Measurements from ENCODE around the gene FES.

The FES gene

DNA sequence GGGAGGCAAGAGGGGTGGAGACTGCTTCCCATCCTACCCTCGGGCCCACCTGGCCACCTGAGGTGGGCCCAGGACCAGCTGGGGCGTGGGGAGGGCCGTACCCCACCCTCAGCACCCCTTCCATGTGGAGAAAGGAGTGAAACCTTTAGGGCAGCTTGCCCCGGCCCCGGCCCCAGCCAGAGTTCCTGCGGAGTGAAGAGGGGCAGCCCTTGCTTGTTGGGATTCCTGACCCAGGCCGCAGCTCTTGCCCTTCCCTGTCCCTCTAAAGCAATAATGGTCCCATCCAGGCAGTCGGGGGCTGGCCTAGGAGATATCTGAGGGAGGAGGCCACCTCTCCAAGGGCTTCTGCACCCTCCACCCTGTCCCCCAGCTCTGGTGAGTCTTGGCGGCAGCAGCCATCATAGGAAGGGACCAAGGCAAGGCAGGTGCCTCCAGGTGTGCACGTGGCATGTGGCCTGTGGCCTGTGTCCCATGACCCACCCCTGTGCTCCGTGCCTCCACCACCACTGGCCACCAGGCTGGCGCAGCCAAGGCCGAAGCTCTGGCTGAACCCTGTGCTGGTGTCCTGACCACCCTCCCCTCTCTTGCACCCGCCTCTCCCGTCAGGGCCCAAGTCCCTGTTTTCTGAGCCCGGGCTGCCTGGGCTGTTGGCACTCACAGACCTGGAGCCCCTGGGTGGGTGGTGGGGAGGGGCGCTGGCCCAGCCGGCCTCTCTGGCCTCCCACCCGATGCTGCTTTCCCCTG, 2.2 kb upstream of the FES start:
- ATAC-seq (ENCODE audit: insufficient read depth, low read depth) (no peak), DNase-seq (no peak)
- H3K79me2 ChIP-seq (ENCODE audit: insufficient read depth, low read length): no peaks in the 10 kb centered on the region
- peaks cover 6% of the 10 kb centered on the region; the same call in 1 of the 2 replicates for H4K20me1 ChIP-seq (ENCODE audit: insufficient read depth, low read length)
- H3K9me3 ChIP-seq (ENCODE audit: insufficient read depth, low read length, severe bottlenecking): no peaks in the 10 kb centered on the region
- H3K36me3 ChIP-seq (ENCODE audit: insufficient read depth, low read length): peaks cover 45% of the 10 kb centered on the region
- H3K4me3 ChIP-seq (ENCODE audit: low read depth in 1 of 2, low read length in 2 of 2): no peak overlapping the region
- no peak overlapping the region for H3K4me2 ChIP-seq (ENCODE audit: insufficient read depth, low read length)
- TF ChIP-seq, protein P1, sequence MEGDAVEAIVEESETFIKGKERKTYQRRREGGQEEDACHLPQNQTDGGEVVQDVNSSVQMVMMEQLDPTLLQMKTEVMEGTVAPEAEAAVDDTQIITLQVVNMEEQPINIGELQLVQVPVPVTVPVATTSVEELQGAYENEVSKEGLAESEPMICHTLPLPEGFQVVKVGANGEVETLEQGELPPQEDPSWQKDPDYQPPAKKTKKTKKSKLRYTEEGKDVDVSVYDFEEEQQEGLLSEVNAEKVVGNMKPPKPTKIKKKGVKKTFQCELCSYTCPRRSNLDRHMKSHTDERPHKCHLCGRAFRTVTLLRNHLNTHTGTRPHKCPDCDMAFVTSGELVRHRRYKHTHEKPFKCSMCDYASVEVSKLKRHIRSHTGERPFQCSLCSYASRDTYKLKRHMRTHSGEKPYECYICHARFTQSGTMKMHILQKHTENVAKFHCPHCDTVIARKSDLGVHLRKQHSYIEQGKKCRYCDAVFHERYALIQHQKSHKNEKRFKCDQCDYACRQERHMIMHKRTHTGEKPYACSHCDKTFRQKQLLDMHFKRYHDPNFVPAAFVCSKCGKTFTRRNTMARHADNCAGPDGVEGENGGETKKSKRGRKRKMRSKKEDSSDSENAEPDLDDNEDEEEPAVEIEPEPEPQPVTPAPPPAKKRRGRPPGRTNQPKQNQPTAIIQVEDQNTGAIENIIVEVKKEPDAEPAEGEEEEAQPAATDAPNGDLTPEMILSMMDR (IDR thresholded peaks at IDR 0.05; ENCODE audit: borderline replicate concordance, extremely low read depth, low read length, poor library complexity, severe bottlenecking): no peak
- no peak for TF ChIP-seq EZH2 (IDR thresholded peaks at IDR 0.05; ENCODE audit: borderline replicate concordance, low read depth, low read length, severe bottlenecking)
- H3K9ac ChIP-seq (ENCODE audit: low read depth, low read length): no peak overlapping the region
- no peaks in the 10 kb centered on the region for H3K27me3 ChIP-seq (ENCODE audit: insufficient read depth, low read length, poor library complexity)
- no peak overlapping the region for H2AFZ ChIP-seq (ENCODE audit: low read depth, low read length)
- no peak overlapping the region for H3K27ac ChIP-seq (ENCODE audit: low read length)
- H3K4me1 ChIP-seq (ENCODE audit: insufficient read depth, low read length): no peaks in the 10 kb centered on the region

DNA sequence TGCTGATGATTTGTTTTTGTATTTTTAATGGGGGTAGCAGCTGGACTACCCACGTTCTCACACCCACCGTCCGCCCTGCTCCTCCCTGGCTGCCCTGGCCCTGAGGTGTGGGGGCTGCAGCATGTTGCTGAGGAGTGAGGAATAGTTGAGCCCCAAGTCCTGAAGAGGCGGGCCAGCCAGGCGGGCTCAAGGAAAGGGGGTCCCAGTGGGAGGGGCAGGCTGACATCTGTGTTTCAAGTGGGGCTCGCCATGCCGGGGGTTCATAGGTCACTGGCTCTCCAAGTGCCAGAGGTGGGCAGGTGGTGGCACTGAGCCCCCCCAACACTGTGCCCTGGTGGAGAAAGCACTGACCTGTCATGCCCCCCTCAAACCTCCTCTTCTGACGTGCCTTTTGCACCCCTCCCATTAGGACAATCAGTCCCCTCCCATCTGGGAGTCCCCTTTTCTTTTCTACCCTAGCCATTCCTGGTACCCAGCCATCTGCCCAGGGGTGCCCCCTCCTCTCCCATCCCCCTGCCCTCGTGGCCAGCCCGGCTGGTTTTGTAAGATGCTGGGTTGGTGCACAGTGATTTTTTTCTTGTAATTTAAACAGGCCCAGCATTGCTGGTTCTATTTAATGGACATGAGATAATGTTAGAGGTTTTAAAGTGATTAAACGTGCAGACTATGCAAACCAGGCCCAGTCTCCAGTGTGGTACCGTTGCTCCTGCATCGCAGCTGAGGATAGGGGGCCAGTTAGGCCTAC, 1.4 kb upstream of the FES start:
- Histone ChIP-seq H3K4me1 (ENCODE audit: insufficient read depth, low read length) (no peaks in the 10 kb centered on the region), H3K4me2 (ENCODE audit: insufficient read depth, low read length) (no peak overlapping the region), H3K79me2 (ENCODE audit: insufficient read depth, low read length) (no peaks in the 10 kb centered on the region), H4K20me1 (ENCODE audit: insufficient read depth, low read length) (peaks cover 6% of the 10 kb centered on the region; the same call in 1 of the 2 replicates), H3K9ac (ENCODE audit: low read depth, low read length) (no peak overlapping the region), H3K9me3 (ENCODE audit: insufficient read depth, low read length, severe bottlenecking) (no peaks in the 10 kb centered on the region), H2AFZ (ENCODE audit: low read depth, low read length) (no peak overlapping the region), H3K4me3 (ENCODE audit: low read depth in 1 of 2, low read length in 2 of 2) (no peak overlapping the region), H3K27me3 (ENCODE audit: insufficient read depth, low read length, poor library complexity) (no peaks in the 10 kb centered on the region), H3K27ac (ENCODE audit: low read length) (no peak overlapping the region), H3K36me3 (ENCODE audit: insufficient read depth, low read length) (peaks cover 38% of the 10 kb centered on the region)
- TF ChIP-seq, protein P1 (IDR thresholded peaks at IDR 0.05; ENCODE audit: borderline replicate concordance, extremely low read depth, low read length, poor library complexity, severe bottlenecking): no peak
- DNase-seq (no peak), ATAC-seq (ENCODE audit: insufficient read depth, low read depth) (no peak)

DNA sequence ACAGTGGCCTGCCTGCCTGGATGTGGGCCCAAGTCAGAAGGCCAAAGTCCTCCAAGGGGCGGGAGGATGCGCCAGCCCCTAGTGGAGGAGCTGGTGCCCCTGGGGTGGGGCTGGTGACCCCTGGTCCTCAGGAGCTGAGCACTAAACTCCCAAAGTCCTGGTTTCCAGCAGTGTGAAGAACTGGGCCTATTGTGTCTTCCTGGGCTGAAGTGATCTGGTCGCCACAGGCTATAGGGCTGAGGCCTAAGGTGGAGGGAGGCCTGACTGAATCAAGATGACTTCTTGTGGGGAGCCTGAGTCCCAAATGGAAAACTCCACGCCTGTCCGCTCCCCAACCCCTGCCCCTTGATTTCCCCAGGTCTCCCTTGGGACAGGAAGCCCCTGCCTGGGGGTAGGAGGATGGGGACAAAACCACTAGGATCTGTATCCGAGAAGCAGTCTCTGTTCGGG, 753 bp upstream of the FES start:
- H3K4me2 ChIP-seq (ENCODE audit: insufficient read depth, low read length): no peak overlapping the region
- no peak overlapping the region for H2AFZ ChIP-seq (ENCODE audit: low read depth, low read length)
- no peak for ATAC-seq (ENCODE audit: insufficient read depth, low read depth)
- H3K4me3 ChIP-seq (ENCODE audit: low read depth in 1 of 2, low read length in 2 of 2): no peak overlapping the region
- no peaks in the 10 kb centered on the region for H3K9me3 ChIP-seq (ENCODE audit: insufficient read depth, low read length, severe bottlenecking)
- no peak overlapping the region for H3K27ac ChIP-seq (ENCODE audit: low read length)
- H3K79me2 ChIP-seq (ENCODE audit: insufficient read depth, low read length): no peaks in the 10 kb centered on the region
- DNase-seq: no peak
- TF ChIP-seq EZH2 (IDR thresholded peaks at IDR 0.05; ENCODE audit: borderline replicate concordance, low read depth, low read length, severe bottlenecking): no peak
- TF ChIP-seq, protein P1 (IDR thresholded peaks at IDR 0.05; ENCODE audit: borderline replicate concordance, extremely low read depth, low read length, poor library complexity, severe bottlenecking): no peak
- H4K20me1 ChIP-seq (ENCODE audit: insufficient read depth, low read length): peaks cover 6% of the 10 kb centered on the region; the same call in 1 of the 2 replicates
- no peak overlapping the region for H3K9ac ChIP-seq (ENCODE audit: low read depth, low read length)
- peaks cover 32% of the 10 kb centered on the region for H3K36me3 ChIP-seq (ENCODE audit: insufficient read depth, low read length)
- H3K27me3 ChIP-seq (ENCODE audit: insufficient read depth, low read length, poor library complexity): no peaks in the 10 kb centered on the region
- no peaks in the 10 kb centered on the region for H3K4me1 ChIP-seq (ENCODE audit: insufficient read depth, low read length)
